Right atrium auricular region (tissue), 2 donors: ENCODE results near the gene ADGB. TPM values are rescaled to one million over a fixed set of nuclear protein-coding genes. Genes with fewer than 3 reads are reported as not detected.

Experiments used
- DNase-seq: peaks from one replicate; pipeline ENCODE4 v3.0.0-alpha.2; 2019; ENCODE audit warnings: low spot score
- H3K27ac ChIP-seq, 2 donors: fragments of 200-600 bp; sonication (generic); 1 replicate in 1 of 2; 2 replicates in 1 of 2; pipeline ENCODE4 v1.5.1; 2016 to 2019
- H3K27me3 ChIP-seq, 2 donors: fragments of 200-600 bp; sonication (generic); one replicate each; pipeline versions ENCODE4 v1.5.1 to v1.6.0; 2017 to 2019
- H3K36me3 ChIP-seq: fragments of 200-600 bp; sonication (generic); one replicate; pipeline ENCODE4 v1.5.1; 2016
- H3K4me1 ChIP-seq, 2 donors: fragments of 200-600 bp; sonication (generic); one replicate each; pipeline versions ENCODE4 v1.5.1 to v1.6.0; 2017 to 2019
- H3K4me3 ChIP-seq, 2 donors: fragments of 200-600 bp; sonication (generic); 1 replicate in 1 of 2; 2 replicates in 1 of 2; pipeline ENCODE4 v1.5.1; 2017 to 2019; ENCODE audit warnings: mild to moderate bottlenecking in 1 of 2, moderate library complexity in 1 of 2
- H3K9me3 ChIP-seq, 2 donors: fragments of 200-600 bp; sonication (generic); one replicate each; pipeline ENCODE4 v1.5.1; 2019
- total RNA-seq, 2 donors: library from RNA; depleted of rRNA; stranded (reverse); fragments of >200 nt; gene quantifications; one replicate each; pipeline ENCODE4 v1.1.0, GENCODE V29; 2016
- TF ChIP-seq, protein P1 (sequence below), 2 donors: fragments of 200-600 bp; sonication (generic); IDR thresholded peaks; one replicate each; pipeline ENCODE4 v1.5.1; 2019; ENCODE audit warnings: antibody characterized with exemption in 2 of 2

Gene ADGB
- total RNA-seq, 2 donors from 2014 or later, result not detected

DNA sequence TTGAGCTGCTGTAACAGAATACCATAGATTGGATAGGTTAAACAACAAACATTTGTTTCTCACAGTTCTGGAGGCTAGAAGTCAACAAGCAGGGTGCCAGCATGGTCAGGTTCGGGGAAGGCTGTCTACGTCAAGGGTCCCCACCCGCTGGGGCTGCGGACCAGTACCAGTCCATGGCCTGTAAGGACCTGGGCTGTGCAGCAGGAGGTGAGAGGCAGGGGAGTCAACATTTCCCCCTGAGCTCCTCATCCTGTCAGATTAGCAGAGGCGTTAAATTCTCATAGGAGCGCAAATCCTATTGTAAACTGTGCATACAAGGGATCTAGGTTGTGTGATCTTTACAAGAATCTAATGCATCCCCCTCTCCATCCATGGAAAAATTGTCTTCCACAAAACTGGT lies 3.8 kb downstream of the ADGB start:
- Histone ChIP-seq H3K4me1 (peaks cover 0 to 7% of the 10 kb centered on the region in 2 donors), H3K27me3 (no peaks in the 10 kb centered on the region), H3K9me3 (no peaks in the 10 kb centered on the region), H3K4me3 (no peak overlapping the region), H3K36me3 (no peaks in the 10 kb centered on the region), H3K27ac (no peak overlapping the region)
- TF ChIP-seq, protein P1, sequence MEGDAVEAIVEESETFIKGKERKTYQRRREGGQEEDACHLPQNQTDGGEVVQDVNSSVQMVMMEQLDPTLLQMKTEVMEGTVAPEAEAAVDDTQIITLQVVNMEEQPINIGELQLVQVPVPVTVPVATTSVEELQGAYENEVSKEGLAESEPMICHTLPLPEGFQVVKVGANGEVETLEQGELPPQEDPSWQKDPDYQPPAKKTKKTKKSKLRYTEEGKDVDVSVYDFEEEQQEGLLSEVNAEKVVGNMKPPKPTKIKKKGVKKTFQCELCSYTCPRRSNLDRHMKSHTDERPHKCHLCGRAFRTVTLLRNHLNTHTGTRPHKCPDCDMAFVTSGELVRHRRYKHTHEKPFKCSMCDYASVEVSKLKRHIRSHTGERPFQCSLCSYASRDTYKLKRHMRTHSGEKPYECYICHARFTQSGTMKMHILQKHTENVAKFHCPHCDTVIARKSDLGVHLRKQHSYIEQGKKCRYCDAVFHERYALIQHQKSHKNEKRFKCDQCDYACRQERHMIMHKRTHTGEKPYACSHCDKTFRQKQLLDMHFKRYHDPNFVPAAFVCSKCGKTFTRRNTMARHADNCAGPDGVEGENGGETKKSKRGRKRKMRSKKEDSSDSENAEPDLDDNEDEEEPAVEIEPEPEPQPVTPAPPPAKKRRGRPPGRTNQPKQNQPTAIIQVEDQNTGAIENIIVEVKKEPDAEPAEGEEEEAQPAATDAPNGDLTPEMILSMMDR (IDR thresholded peaks at IDR 0.05), result no peak
- no peak for DNase-seq

DNA sequence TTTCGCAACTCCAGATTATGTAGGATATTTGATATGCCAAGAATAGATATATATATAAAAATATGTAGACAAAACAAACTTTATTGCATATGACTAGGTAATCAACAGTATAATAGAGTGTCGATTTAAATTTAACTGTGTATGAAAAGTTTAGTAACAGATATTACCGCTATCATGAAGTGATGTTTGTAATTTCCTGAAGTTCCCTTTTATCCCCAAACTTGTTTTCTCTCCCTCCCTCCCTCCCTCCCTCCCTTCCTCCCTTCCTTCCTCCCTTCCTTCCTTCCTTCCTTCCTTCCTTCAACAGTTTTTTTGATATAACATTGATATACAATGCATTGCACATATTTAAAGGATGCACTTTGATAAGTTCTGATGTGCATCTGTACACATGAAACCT lies 15.2 kb downstream of the ADGB start:
- TF ChIP-seq, protein P1 (IDR thresholded peaks at IDR 0.05), result no peak
- Histone ChIP-seq H3K4me1 (no peaks in the 10 kb centered on the region), H3K9me3 (no peaks in the 10 kb centered on the region), H3K36me3 (no peaks in the 10 kb centered on the region), H3K27ac (no peak overlapping the region), H3K27me3 (no peaks in the 10 kb centered on the region), H3K4me3 (no peak overlapping the region)
- DNase-seq, result no peak

DNA sequence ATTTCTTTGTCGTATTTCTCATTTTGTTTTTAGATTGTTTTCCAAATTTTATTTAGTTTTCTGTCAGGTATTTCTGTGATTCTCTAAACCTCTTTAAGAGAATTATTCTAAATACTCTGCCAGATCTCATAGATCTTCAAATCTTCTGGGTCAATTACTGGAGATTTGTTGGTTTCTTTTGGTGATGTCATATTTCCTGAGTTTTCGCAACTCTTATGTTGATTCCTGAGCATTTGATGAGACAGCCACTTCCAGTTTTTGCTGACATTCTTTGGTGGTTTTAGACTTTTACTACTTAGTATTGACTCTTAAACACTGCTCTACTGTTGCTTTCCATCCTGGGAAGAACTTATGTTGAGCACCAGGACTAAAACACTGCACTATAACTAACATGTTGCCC lies 21.9 kb downstream of the ADGB start:
- Histone ChIP-seq H3K4me1 (no peaks in the 10 kb centered on the region), H3K36me3 (no peaks in the 10 kb centered on the region), H3K4me3 (no peak overlapping the region), H3K9me3 (peaks cover 0 to 19% of the 10 kb centered on the region in 2 donors), H3K27me3 (no peaks in the 10 kb centered on the region), H3K27ac (no peak overlapping the region)
- TF ChIP-seq, protein P1 (IDR thresholded peaks at IDR 0.05), result no peak
- no peak for DNase-seq

DNA sequence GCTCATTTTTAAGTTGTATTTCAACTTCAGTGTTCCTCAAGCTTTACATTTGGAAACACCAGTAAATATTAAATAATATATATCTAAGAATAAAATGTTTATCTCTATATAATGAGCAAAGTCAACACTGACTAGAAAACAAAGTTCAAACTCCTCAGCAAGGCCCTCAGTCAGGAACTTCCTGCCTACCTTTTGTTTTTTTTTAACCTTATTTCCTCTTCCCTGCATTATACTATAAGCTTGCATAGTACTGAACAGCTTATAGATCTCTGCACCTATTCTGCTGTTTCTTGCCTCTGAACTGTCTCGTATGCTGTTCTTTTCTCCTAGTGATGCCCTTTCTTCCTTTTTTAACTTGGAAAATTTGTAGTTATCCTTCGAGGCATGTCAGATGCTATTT lies 29.6 kb downstream of the ADGB start:
- TF ChIP-seq, protein P1 (IDR thresholded peaks at IDR 0.05), result no peak
- H3K27me3 ChIP-seq, result no peaks in the 10 kb centered on the region
- H3K4me1 ChIP-seq, result no peaks in the 10 kb centered on the region
- H3K9me3 ChIP-seq, result peaks cover 0 to 10% of the 10 kb centered on the region in 2 donors
- no peak for DNase-seq
- H3K4me3 ChIP-seq, result no peak overlapping the region
- H3K27ac ChIP-seq, result no peak overlapping the region
- H3K36me3 ChIP-seq, result no peaks in the 10 kb centered on the region

DNA sequence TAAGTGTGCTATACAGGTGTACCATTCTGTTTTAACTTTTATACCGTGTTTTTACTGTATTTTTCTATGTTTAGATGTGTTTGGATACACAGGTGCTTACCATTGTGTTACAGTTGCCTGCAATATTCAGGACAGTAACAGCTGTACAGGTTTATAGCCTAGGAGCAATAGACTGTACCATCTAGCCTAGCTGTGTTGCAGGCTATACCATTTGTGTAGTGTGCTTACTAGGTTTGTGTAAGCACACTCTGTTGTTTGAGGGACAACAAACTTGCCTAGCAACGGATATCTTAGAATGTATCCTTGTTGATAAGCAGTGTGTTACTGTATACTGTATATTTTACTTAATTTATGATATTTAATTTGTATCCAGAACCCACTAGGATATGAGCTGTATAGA lies 35.2 kb downstream of the ADGB start:
- Histone ChIP-seq H3K4me1 (no peaks in the 10 kb centered on the region), H3K4me3 (no peak overlapping the region), H3K27me3 (no peaks in the 10 kb centered on the region), H3K27ac (no peak overlapping the region), H3K9me3 (no peaks in the 10 kb centered on the region), H3K36me3 (no peaks in the 10 kb centered on the region)
- TF ChIP-seq, protein P1 (IDR thresholded peaks at IDR 0.05), result no peak
- DNase-seq, result no peak

DNA sequence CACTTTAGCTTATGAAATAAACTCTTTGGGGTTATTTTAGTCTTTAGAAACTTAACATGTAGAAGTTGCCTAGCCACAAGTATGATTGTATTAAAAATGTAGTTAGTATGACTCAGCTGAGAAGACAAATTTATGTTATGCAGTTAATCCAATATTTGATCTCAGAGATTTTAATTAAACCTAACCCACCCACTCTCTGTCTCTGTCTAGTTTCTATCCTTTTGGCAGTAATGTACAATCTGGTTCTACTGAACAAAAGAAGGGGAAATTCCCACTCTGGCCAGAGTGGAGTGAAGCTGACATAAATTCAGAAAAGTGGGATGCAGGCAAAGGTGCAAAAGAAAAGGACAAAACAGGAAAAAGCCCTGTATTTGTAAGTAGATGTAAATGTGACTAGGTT lies 36.4 kb downstream of the ADGB start:
- TF ChIP-seq, protein P1 (IDR thresholded peaks at IDR 0.05), result no peak
- H3K4me3 ChIP-seq, result no peak overlapping the region
- no peak for DNase-seq
- no peaks in the 10 kb centered on the region for H3K4me1 ChIP-seq
- no peaks in the 10 kb centered on the region for H3K9me3 ChIP-seq
- H3K36me3 ChIP-seq, result no peaks in the 10 kb centered on the region
- H3K27me3 ChIP-seq, result no peaks in the 10 kb centered on the region
- no peak overlapping the region for H3K27ac ChIP-seq
